PFSK-1 (cell line): Measurements from ENCODE around the gene CNTN4.

Experiments used
- POLR2AphosphoS5 ChIP-seq: IDR thresholded peaks from 2 replicates; pipeline ENCODE4 v1.6.1; 2012; ENCODE audit warnings: low read depth, mild to moderate bottlenecking, control low read depth, low read length, moderate library complexity
- REST ChIP-seq, 2 experiments: IDR thresholded peaks; 2 replicates each; pipeline versions ENCODE4 v1.6.1 to v1.8.0; 2011 to 2012; ENCODE audit warnings: low read depth in 2 of 2, low read length in 2 of 2, control low read depth in 1 of 2, inconsistent platforms in 1 of 2, mild to moderate bottlenecking in 1 of 2, moderate library complexity in 1 of 2; ENCODE audit not compliant: insufficient read depth in 1 of 2
- SIN3A ChIP-seq: IDR thresholded peaks from 2 replicates; pipeline ENCODE4 v1.6.1; 2012; ENCODE audit warnings: mild to moderate bottlenecking, low read length, moderate library complexity, borderline replicate concordance; ENCODE audit not compliant: insufficient read depth
- TAF1 ChIP-seq: IDR thresholded peaks from 2 replicates; pipeline ENCODE4 v1.6.1; 2012; ENCODE audit warnings: low read length, control low read depth, borderline replicate concordance; ENCODE audit not compliant: insufficient read depth

- no peak for TF ChIP-seq REST (IDR thresholded peaks at IDR 0.05; ENCODE audit: insufficient read depth in 1 of 2, low read depth in 2 of 2, low read length in 2 of 2)
- TF ChIP-seq POLR2AphosphoS5 = no peak
- TF ChIP-seq TAF1 = no peak
- TF ChIP-seq SIN3A = no peak
Measured at GRCh38 chr3:2536575-2536974, 437.9 kb downstream of the CNTN4 start.
